Psoas muscle (tissue), 8 donors: ENCODE data around the gene HELZ2. TPM values are rescaled to one million over a fixed set of nuclear protein-coding genes. Genes with fewer than 3 reads are reported as not detected.

Experiments
- ATAC-seq, 4 donors: fragments of 200-7000 bp; cut with Tn5 transposase; one replicate each; pipeline ENCODE4 v1.9.1; 2020; ENCODE audit warnings: moderate library complexity in 3 of 4, mild to moderate bottlenecking in 2 of 4
- DNase-seq, 2 donors: peaks; one replicate each; pipeline ENCODE4 v3.0.0-alpha.2; 2020
- H3K27ac ChIP-seq: fragments of 200-600 bp; one replicate; pipeline ENCODE4 v1.8.0; 2022
- H3K27me3 ChIP-seq, 3 donors: fragments of 200-600 bp in 1 of 3; one replicate each; pipeline versions ENCODE4 v1.6.1 to v1.8.0; 2013 to 2022; ENCODE audit warnings: low read length in 2 of 3, mild to moderate bottlenecking in 2 of 3, moderate library complexity in 1 of 3; ENCODE audit not compliant: insufficient read depth in 3 of 3
- H3K36me3 ChIP-seq, 2 donors: fragments of 200-600 bp in 1 of 2; one replicate each; pipeline versions ENCODE4 v1.6.1 to v1.8.0; 2013 to 2022; ENCODE audit warnings: low read depth in 1 of 2, mild to moderate bottlenecking in 1 of 2, moderate library complexity in 1 of 2; ENCODE audit not compliant: insufficient read depth in 1 of 2
- H3K4me1 ChIP-seq: fragments of 200-600 bp; one replicate; pipeline ENCODE4 v1.8.0; 2022
- H3K4me3 ChIP-seq: fragments of 200-600 bp; one replicate; pipeline ENCODE4 v1.8.0; 2022; ENCODE audit warnings: mild to moderate bottlenecking
- H3K9me3 ChIP-seq: fragments of 200-600 bp; one replicate; pipeline ENCODE4 v1.8.0; 2022
- CTCF ChIP-seq: fragments of 200-600 bp; IDR thresholded peaks from one replicate; pipeline ENCODE4 v1.8.0; 2022; ENCODE audit warnings: antibody characterized with exemption
- WGBS, 3 donors: extraction: QIAGEN DNeasy Blood & Tissue Kit; methylation state at CpG; one replicate each; pipeline versions ENCODE4 v1.1.6 to v1.1.7; 2013; 5-methylcytosine and 5-hydroxymethylcytosine counted together
- intact Hi-C, 2 donors: fragments of 100-400 bp; cut with DNase I; formaldehyde crosslinking; loops; one replicate each; pipeline versions ENCODE4 v1.11.0 to v1.14.2; 2022
- polyA plus RNA-seq, 3 donors: library from polyadenylated mRNA; stranded (reverse); fragments of 200-250 nt; gene quantifications; one replicate each; pipeline ENCODE4 v1.2.3, GENCODE V29; 2013
- total RNA-seq, 4 donors: library from RNA; stranded (reverse); fragmentation: NEBNext Ultra II Directional in 2 of 4; extraction: Animal tissue kit (Norgen Biotek cat#: 25700) in 2 of 4; gene quantifications; one replicate each; pipeline versions ENCODE4 v1.2.1 to v1.2.4, GENCODE V29; 2021 to 2023
- donor health status: healthy with polysubstance abuse.
- donor health status: DM: no; HTN: no; CAD: no; lungs with moderate emphysema.
- donor health status: Bipolar disorder and iron deficiency.
- donor health status: healthy.
- donor health status: DM: yes; HTN: yes; CAD: no.
- donor health status: DM: no; HTN: no; CAD: no.
- donor health status: DM: no; HTN: no; CAD: no.
- donor health status: DM: yes; HTN: yes; CAD: no.

The HELZ2 gene
- total and polyA plus RNA-seq, 7 donors = 0.82 to 8.0 (median 3.5) TPM

GRCh38 chr20:63525971-63526370 is 48.1 kb downstream of the HELZ2 start:
- Histone ChIP-seq H3K4me1 (peaks cover 14% of the 10 kb centered on the region), H3K36me3 (peaks cover 0 to 10% of the 10 kb centered on the region in 2 donors), H3K27me3 (peaks cover 0 to 20% (median 5%) of the 10 kb centered on the region in 3 donors), H3K9me3 (no peaks in the 10 kb centered on the region), H3K4me3 (no peak overlapping the region), H3K27ac (no peak overlapping the region)
- intact Hi-C loops = no loop called here
- 22 to 32% (median 29%) methylated on average over 2 of the region's 2 CpGs for WGBS, 3 donors
- ATAC-seq (no peak), DNase-seq (no peak)
- TF ChIP-seq CTCF = no peak

GRCh38 chr20:63525185-63525584 is 48.9 kb downstream of the HELZ2 start:
- no peaks in the 10 kb centered on the region for H3K9me3 ChIP-seq
- no peak overlapping the region for H3K27ac ChIP-seq
- intact Hi-C loops = no loop called here
- peaks cover 14% of the 10 kb centered on the region for H3K4me1 ChIP-seq
- H3K4me3 ChIP-seq = no peak overlapping the region
- no peak for ATAC-seq
- TF ChIP-seq CTCF = no peak
- no peak for DNase-seq
- 48 to 52% (median 50%) methylated on average over 3 of the region's 3 CpGs for WGBS, 3 donors
- peaks cover 0 to 13% (median 3%) of the 10 kb centered on the region in 3 donors for H3K27me3 ChIP-seq
- H3K36me3 ChIP-seq = peaks cover 0 to 10% of the 10 kb centered on the region in 2 donors

Other genes starting within 250 kb of the HELZ2 start
- gene CHRNA4, start 212.9 kb downstream of the HELZ2 start, total RNA-seq = under 1 TPM in 2 of 4 donors, not detected in 2; 0.24 to 0.41 TPM
- gene CHRNA4, start 212.9 kb downstream of the HELZ2 start, polyA plus RNA-seq = under 1 TPM in 1 of 3 donors, not detected in 2; 0.01 TPM
- 1 to 10 TPM in 1 of 4 donors, under 1 TPM in 3; 0.11 to 2.8 (median 0.28) TPM for gene KCNQ2, start 101.6 kb downstream of the HELZ2 start, total RNA-seq
- gene KCNQ2, start 101.6 kb downstream of the HELZ2 start, polyA plus RNA-seq = under 1 TPM in 2 of 3 donors, not detected in 1; 0.01 to 0.03 TPM
- gene EEF1A2, start 75.2 kb downstream of the HELZ2 start, total RNA-seq = 1,000 to 10,000 TPM; 1,781 to 2,126 (median 2,004) TPM
- 1,000 to 10,000 TPM in 2 of 3 donors, 100 to 1,000 TPM in 1; 952 to 1,898 (median 1,229) TPM for gene EEF1A2, start 75.2 kb downstream of the HELZ2 start, polyA plus RNA-seq
- gene PPDPF, start 53.5 kb downstream of the HELZ2 start, total RNA-seq = 100 to 1,000 TPM; 130 to 198 (median 155) TPM
- 100 to 1,000 TPM; 134 to 158 (median 142) TPM for gene PPDPF, start 53.5 kb downstream of the HELZ2 start, polyA plus RNA-seq
- gene PTK6, start 36.9 kb downstream of the HELZ2 start, total RNA-seq = under 1 TPM in 1 of 4 donors, not detected in 3; 0.06 TPM
- gene PTK6, start 36.9 kb downstream of the HELZ2 start, polyA plus RNA-seq = under 1 TPM in 2 of 3 donors, not detected in 1; 0.04 TPM
- gene SRMS, start 26.5 kb downstream of the HELZ2 start, total RNA-seq = not detected
- not detected for gene SRMS, start 26.5 kb downstream of the HELZ2 start, polyA plus RNA-seq
- under 1 TPM in 1 of 4 donors, not detected in 3; 0.14 TPM for gene FNDC11, start 20.1 kb downstream of the HELZ2 start, total RNA-seq
- under 1 TPM in 2 of 3 donors, not detected in 1; 0.07 to 0.08 TPM for gene FNDC11, start 20.1 kb downstream of the HELZ2 start, polyA plus RNA-seq
- 10 to 100 TPM in 1 of 4 donors, 1 to 10 TPM in 3; 5.4 to 10.1 (median 7.8) TPM for gene GMEB2, start 52.9 kb upstream of the HELZ2 start, total RNA-seq
- 1 to 10 TPM; 6.9 to 8.7 (median 8.5) TPM for gene GMEB2, start 52.9 kb upstream of the HELZ2 start, polyA plus RNA-seq
- 1 to 10 TPM; 2.4 to 3.1 (median 2.7) TPM for gene STMN3, start 79.2 kb upstream of the HELZ2 start, total RNA-seq
- gene STMN3, start 79.2 kb upstream of the HELZ2 start, polyA plus RNA-seq = 1 to 10 TPM; 1.0 to 2.7 (median 1.2) TPM
- gene RTEL1, start 84.1 kb upstream of the HELZ2 start, total RNA-seq = 10 to 100 TPM in 2 of 4 donors, 1 to 10 TPM in 2; 9.2 to 17.5 (median 10.9) TPM
- 1 to 10 TPM; 5.2 to 7.3 (median 7.1) TPM for gene RTEL1, start 84.1 kb upstream of the HELZ2 start, polyA plus RNA-seq
- 1 to 10 TPM in 3 of 4 donors, not detected in 1; 1.3 to 2.2 (median 1.6) TPM for gene TNFRSF6B, start 122.4 kb upstream of the HELZ2 start, total RNA-seq
- gene TNFRSF6B, start 122.4 kb upstream of the HELZ2 start, polyA plus RNA-seq = 10 to 100 TPM in 1 of 3 donors, 1 to 10 TPM in 1, under 1 TPM in 1; 0.56 to 16.1 (median 6.1) TPM
- gene ARFRP1, start 133.7 kb upstream of the HELZ2 start, total RNA-seq = 10 to 100 TPM; 22.9 to 38.9 (median 32.6) TPM
- gene ARFRP1, start 133.7 kb upstream of the HELZ2 start, polyA plus RNA-seq = 10 to 100 TPM; 31.7 to 74.0 (median 32.4) TPM
- 10 to 100 TPM; 10.7 to 18.2 (median 14.9) TPM for gene ZGPAT, start 133.8 kb upstream of the HELZ2 start, total RNA-seq
- 10 to 100 TPM; 28.4 to 54.8 (median 43.6) TPM for gene ZGPAT, start 133.8 kb upstream of the HELZ2 start, polyA plus RNA-seq
- gene LIME1, start 162.4 kb upstream of the HELZ2 start, total RNA-seq = 1 to 10 TPM; 1.7 to 4.6 (median 2.6) TPM
- 1 to 10 TPM; 3.1 to 5.1 (median 4.4) TPM for gene LIME1, start 162.4 kb upstream of the HELZ2 start, polyA plus RNA-seq
- 10 to 100 TPM; 40.2 to 79.1 (median 54.7) TPM for gene SLC2A4RG, start 165.5 kb upstream of the HELZ2 start, total RNA-seq
- gene SLC2A4RG, start 165.5 kb upstream of the HELZ2 start, polyA plus RNA-seq = 10 to 100 TPM; 27.1 to 45.5 (median 43.7) TPM